ENCODE results near the gene ADD3.
"Not testable (repeated sequence)": the region's sequence is repeated elsewhere in the genome, so short reads cannot be mapped to it uniquely, and the experiment has no call there.

ADD3 gene

DNA sequence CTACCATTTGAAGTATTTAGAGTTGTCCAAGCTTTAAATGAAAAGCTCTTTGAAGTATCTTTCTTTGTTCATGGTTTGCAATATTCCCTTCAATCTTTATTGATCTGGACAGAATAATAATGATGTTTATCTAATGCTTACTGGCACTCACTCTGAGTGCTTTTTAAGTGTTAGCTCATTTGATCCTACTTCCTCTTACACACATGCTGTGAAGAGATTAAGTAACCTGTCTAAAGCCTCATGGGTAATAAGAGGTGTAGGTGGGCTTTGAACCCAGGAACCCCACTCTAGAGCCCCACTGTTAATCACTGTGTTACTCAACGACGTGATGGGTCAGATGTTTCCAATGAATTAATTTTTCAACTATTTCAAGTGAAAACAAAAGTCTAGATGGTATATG is 31.1 kb upstream of the ADD3 start:
- DNase-seq: peak in 1 of 2 donors; percentile 10

DNA sequence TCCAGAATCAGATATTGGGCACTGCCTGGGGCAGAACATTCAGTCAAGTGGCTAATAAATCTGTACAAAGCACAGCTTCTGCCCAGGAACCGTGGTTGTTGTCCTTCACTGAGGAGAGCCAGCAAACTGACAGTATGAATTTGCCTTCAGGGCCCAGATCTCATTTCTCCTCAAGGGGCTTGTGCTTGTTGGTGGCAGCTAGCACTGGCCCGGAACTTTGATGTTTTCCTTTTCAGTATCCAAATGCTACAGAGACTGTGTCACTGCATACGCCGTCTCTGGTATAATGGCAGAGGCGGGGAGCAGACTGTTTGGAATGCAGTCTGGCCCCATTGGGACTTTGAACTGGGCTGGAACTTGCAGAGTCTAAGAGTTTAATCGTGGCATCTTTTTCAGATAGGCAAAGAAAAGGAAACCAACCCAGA is 30.4 kb upstream of the ADD3 start:
- no peak for DNase-seq

DNA sequence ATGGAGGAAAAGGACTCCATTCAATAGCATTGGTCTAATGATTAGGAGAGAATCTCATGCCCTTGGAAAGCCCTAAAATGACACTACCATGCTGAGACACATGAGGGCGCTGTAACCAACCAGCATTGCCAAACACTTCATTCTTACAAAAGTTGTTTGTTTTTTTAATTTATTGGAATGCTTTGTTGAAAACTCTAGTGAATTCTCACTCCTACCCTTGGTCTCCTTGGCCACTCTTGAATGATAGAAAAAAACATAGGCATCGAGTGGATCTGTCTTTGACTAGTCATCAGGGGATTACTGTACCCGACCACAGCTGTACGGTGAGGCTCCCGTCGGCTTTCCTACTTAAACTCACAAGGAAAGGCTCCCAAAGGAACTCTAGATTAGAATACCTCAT is 29.3 kb upstream of the ADD3 start:
- DNase-seq: peak; percentile 26 to 81

DNA sequence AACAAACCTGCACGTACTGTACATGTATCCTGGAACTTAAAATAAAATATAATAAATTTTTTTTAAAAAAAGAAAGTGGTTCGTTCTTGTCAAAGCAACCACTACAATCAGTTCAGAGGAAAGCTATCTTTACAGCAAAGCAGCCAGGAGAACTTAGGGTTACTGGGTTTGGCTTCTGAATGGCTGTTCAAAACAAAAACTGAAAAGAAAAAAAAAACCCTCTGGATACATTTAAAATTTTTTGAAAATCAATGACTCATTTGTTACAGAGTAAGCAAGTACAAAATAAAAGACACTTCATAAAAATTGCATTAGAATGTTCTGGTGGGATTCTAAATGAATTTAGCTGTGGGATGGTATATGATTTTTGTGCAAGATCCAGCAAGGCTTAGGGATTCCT is 28.6 kb upstream of the ADD3 start:
- no peak for DNase-seq

DNA sequence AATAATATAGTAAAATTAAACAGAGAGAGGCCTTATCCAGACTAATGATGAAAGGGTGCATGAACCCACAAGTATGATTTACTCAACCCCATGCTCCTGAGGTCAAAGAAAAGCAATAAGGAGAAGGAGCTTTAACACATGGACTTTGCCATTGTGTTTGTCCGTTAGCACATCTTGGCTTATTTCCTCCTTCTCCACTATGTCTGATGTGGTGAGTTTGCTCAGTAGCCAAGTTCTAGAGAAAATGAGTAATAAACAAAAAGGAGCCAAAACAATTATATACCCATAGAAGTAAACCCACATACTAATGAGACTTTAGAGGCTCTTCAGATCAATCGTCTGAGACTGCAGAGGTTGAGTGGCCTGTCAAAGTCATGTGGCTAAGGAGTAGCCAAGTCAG is 26.1 kb upstream of the ADD3 start:
- no peak for DNase-seq

DNA sequence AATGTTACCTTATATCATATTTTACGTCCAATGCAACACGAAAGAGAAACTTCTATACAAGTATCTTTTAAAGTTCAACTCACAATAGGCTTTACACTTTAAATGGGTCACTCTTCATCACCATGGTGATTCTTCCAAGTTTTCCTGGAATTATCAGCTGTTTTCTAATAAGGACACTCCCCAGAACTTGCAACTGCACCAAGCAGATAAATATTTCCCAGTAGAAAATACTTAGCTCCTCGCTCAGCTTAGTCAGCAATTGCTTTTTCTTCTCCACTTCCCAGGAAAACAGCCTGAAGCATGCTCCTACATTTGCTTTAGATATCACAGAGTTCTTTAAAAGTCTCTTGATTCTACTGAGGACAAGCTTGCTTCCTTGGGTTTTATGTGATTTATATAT is 25.7 kb upstream of the ADD3 start:
- DNase-seq: no peak

DNA sequence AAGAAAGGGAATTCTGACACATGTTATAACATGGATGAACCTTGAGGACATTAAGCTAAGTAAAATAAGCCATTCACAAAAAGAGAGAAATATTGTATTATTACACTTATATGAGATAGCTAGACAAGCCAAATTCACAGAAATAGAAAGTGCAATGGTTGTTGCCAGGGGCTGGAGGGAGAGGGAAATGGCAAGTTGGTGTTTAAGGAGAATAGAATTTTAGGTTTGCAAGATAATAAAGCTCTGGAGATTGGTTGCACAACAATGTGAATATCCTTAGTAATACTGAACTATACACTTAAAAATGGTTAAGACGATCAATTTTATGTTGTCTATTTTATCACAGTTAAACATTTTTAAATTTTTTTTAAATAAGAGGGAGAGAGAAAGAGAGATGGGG is 25.0 kb upstream of the ADD3 start:
- no peak for DNase-seq

DNA sequence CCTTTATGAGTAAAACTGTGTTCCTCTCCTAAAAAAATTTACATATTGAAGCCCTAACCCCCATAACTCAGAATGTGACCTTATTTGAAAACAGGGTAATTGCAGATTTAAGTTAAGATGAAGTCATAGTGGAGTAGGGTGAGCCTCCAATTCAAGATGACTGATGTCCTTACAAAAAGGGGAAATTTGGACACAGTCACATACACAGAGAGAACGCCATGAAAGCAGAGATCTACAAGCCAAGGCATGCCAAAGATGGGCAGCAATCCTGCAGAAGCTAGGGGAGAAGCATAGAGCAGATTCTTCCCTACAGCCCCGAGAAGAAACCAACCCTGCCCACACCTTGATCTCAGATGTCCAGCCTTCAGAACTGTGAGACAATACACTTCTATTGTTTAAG is 23.8 kb upstream of the ADD3 start:
- no peak for DNase-seq

DNA sequence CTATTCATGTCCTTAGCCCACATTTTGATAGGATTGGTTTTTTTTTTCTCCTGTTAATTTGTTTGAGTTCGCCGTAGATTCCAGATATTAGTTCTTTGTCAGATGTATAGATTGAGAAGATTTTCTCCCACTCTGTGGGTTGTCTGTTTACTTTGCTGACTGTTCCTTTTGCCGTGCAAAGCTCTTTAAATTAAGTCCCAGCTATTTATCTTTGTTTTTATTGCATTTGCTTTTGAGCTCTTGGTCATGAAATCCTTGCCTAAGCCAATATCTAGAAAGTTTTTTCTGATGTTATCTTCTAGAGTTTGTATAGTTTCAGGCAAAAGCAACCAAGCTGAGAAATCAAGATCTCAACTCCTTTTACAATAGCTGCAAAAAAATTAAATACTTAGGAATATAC is 22.0 kb upstream of the ADD3 start:
- not testable (repeated sequence) for DNase-seq

DNA sequence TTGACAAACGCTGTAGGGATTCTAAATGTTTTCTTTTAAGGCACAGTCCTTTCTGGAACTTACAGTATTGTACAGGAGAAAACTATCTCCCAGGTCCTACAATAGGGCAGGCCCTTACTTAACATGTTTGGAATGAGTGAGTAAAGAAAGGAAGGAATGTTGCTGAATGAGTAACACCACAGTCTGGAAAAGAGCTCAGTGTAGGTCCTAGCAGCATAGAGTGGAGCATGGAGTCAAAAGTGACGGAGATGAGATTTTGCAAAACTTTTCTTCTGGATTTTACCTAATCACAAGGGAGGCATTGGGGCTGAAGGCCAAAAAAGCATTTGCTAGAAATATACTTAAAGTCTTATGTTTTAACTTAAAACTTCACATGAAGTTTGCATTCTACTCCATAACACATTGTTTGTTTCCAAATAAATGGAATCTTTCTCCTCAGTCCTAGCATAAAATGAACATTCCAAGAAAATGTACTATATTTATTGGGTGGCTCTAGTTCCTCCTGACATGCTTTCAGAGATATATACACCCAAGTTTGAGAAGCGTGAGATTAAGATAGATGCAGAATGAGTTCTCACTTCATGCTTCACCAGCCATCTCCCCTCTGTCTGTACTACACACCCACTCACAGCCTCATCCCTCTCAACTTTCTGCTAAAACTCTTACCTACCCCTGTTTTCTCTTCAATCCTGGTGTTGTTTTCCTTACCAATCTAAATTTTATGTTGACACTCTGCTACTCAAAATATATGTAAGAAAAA is 20.2 kb upstream of the ADD3 start:
- DNase-seq: no peak

DNA sequence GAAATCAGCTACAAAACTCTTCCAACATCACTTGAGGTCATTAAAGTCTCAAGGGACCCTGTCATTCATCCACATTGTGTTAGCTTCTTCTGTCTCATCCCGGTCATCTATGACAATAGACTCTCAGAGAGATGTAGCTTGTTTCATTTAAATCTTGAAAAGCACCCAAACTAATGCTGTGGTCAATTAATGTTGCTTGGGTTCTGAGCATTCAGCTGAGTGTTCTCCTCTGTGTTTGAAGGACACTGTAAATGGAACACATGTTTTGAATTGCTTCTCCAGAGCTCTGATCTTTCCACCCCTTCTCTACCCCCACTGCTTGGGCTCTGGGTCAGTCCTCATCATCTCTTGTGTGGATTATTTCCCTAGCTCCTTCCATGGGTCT is 19.6 kb upstream of the ADD3 start:
- DNase-seq: no peak

DNA sequence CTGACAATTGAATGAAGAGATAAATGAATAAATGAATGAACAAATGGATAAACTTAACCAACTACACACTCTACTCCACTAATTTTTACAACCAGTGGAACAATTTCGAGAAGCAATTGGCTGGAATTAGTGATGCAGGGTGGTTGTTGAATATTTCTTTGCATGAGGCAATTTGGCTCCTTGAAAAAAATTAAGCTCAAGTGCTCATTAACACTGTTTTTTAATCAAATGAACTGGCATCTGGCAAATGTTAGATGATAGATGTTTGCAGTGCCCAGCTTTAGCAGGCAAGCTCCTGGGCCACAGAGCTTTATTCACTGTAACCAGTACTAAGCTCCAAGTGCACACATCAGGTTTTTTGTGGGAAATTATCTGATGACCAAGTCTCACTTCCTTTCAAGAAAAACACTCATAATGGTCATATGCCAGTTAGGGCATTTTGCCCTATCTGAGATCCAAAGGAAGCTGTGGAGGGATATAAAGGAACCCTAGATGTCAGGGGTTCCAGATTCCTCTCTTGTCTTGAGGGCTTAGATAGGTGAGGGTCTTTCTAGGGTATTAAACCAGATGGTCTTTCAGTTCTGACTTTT is 16.4 kb upstream of the ADD3 start:
- peak in 1 of 2 donors; percentile 19 for DNase-seq

DNA sequence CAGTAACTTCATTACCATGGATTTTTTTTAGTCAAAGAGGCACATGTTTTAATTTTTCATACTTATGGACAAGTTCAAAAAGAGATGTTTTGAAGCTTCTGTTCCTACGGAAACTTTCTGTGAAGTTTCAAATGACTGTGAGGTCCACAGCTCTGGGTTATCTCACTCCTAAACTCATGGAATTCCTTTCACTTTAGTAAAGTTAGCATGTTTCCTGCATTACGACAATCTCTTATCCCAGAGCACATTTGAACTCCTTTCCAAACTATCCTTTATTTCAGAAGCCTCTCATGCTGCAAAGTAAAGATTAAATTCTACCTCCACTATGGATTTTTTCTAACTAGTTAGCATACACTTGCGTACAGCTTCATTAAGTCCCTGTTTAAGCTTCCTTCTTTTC is 15.3 kb upstream of the ADD3 start:
- no peak for DNase-seq

DNA sequence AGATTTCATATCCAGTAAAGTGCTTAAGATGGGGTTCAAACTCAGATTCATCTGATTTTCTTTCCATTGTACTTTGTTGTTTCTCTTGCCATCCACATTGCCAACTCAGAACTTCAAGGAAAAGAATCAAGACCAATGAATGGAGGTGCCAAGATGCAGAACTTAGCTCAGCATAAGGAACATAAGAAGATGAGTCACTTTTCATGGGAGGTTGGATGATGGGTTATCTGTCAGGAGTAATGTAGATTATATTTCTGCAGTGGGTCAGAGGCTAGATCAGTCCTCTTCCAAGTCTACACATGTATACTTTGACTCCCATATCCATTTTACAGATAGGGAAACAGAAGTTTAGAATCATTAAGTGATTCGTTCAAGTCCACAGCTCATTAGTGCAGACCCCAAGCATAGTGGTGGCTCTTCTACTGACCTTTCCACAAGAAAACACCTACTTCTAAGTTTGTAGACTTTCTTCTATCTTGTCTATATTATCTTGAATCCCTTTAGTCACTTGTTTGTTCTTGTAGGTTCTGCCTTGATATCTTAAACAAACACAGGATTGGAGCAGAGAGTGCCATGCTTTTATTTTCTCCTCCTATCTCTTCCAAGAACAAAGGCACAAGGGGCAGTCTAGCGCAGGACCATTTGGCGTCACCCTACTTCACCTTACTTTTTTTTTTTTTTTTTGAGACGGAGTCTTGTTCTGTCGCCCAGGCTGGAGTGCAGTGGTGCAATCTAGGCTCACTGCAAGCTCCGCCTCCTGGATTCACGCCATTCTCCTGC is 14.0 kb upstream of the ADD3 start:
- DNase-seq: no peak

DNA sequence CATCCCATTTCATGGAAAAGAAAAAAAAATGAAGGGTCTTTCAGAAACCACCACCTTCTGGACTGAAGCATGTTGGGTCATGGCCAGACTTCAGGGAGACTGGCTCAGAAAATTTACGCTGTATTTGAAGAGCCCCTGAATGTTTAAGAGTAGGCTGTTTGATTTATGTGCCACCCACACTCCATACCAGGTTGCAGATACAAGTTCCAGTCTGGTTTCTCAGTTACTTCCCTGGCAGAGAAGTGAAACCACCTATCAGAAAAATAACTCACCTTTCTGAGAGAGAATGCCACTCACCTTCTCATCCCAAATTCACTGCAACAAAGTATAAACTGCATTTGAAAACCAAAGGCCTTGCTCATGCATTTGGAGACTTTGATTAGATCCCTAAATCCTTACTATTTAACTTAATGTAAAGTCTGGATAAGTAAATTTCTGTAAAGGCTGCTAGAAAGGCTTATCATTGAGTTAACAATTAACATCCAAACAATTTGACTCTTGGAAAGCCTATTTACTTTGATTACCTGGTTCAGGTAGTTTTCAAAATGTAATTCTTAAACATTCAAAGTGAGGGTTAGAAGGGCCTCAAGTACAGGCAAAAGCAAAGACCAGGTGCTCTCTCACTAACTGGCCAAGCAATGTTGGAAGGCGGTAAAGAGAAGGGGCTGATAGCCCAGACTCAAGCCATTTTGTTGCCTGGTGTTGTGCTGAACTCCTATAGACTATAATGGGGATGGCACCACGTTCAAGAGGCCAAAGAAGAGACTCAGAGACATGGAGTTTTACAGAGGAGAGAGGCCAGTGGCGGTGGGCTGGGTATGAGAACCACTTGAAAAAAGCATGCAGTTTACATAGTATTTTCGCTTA is 12.8 kb upstream of the ADD3 start:
- DNase-seq: no peak

DNA sequence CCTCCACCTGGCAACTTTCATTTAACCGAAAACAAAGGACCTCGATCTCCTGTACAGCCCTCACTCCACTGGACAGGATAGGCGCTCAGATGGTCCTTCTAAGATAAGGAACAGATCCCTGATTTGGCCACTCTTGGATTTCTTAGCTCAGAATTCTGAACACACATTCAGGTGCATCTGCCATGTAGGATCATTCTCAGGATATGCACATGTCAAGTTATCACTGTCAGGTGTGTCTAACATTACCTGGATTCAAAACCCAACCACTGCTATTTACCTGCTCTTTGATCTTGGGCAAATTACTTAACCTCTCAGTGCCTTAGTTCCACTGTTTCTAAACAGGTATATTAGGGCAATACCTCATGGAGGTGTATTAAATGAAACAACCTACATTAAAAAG is 12.2 kb upstream of the ADD3 start:
- no peak for DNase-seq

DNA sequence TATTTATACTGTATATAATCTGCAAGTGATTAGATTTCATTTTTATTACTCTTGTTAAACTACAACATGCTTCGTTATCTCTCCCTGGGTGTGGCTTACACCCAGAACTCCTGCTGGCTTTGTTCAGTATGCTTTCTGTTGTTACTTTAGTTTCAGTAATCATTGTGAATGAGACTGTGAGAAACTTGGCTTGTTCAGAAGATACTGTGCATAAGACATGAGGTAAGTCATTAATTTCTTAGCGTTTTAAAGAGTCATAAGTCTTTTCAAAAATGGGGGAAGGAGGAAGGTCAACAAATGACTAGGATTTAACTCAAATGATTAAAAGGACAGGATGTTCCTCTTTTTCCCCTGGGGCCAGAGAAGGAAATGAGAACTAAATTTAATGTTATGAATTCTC is 11.6 kb upstream of the ADD3 start:
- DNase-seq: peak; percentile 47 to 49

DNA sequence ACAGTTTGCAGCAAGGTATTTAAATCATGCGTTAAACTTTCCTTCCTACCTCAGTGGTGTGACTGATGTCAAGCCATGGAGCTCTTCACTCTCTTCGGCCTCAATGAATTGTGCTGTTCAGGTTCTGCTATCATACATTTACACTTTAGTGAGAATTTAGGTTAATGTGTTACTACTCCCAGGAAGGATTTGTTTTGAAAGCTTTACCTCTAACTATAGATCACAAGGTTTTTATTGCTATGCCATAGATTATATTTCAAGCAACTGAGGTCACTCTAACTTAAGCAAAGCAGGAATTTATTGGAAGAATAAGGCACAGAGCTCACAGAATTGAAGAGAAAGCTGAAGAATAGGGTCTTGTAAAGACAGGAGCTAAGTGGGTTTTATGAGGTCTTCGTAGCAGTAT is 11.0 kb upstream of the ADD3 start:
- no peak for DNase-seq

DNA sequence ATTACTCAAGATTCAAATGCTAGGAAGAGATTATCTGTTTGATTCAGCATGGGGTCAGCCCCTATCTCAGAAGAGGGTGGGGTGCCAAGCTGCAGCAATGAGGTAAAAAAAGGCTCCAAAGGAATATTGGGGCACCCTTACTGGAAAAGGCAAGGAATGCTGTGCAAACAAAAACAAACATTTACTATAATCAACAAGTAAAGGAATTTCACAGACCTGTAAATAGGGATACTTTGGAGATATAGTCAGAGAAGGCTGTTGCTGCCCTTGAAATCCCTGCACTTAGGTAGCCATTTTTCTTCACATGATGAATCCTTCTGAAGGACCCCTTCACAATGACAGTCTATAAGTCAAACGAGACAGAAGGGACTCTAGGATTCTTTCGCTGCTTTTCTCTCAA is 10.6 kb upstream of the ADD3 start:
- DNase-seq: no peak

DNA sequence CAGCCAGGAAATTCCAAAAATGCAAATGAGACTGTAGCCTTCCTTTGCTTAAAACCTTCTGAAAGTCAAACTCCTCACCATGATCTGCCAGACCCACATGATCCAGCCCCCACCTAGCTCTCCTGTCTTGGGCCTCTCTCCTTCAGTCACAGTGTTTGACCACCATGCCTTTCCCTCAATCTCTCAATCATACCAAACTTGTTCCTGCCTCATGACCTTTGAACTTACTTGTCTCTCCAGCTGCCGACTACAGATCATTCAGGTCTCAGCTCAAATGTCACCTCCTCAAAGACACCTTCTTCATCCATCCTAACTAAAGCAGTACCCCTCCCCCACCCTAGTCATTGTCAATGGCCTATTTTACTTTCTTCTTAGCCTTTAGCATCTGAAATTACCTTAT is 9.3 kb upstream of the ADD3 start:
- no peak for DNase-seq

DNA sequence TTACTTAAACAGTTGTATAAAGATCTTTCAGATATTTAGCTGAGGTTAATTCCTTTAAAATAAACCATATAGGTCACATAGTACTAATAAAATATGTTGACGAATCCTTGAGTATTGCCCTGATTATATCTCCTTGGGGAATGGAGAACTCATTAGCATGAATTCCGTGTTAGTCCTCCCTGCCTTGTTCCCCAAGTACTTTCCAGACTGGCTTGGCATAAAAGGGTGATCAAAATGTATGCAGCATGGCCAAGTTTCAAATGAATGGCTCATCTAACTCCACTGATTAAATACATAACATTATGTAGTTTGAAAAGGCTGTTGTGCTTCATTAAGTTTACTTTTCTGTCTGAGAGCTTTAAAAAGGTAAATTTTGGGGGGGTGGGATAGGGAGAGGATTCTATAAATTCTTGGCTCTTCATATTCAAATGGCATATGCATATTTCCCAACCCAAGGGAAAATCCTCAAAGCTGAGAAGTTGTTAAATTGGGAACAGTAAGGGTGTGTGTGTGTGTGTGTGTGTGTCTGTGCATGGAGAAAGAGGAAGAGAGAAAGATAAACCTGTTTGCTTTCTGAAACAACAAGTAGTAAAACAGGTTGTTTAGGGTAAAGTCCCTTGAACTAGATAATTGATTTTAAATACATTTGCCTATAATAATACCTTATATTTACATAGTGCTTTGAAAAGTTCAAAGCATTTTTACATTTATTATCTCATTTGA is 4.8 kb upstream of the ADD3 start:
- peak in 1 of 2 donors; percentile 42 for DNase-seq

DNA sequence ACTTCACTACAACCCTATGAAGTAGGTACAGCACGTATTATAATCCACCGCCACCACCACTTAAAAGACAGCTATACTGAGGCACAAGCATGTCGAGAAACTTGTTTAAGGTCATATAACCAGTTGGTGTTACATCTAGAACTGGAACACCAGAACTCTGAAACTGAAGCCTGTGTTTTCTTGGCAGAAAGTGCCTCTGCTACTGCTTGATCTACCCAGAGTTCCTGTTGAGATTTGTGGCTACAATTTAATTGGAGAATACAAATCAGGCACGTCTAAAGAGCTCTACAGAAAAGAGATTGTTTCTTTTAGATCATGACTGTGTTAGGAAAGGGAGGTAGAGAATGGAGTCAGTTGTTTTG is 4.3 kb upstream of the ADD3 start:
- DNase-seq: no peak

DNA sequence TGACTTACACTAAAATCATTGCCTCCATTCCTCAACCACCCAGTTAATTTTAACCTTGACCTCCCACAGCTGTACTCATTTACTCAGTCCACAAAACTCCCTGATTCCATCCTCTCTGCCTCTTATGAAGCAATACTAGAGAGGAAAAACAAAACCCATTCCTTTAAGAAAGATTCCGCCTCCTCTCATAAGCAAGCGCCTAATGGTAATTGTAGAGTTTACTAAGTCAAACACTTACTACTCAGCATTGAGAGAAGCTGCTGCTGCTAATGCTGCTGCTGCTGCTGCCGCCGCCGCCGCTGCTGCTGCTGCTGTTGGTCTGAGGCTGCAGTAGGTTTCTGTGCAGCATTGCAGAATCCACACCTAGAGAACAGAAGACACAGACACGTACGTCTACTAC is 2.1 kb upstream of the ADD3 start:
- no peak for DNase-seq

All from inflammatory macrophage treated with lipopolysaccharide for 1 hour (primary cell).